Muscle layer of duodenum (tissue), 2 donors: ENCODE measurements around the gene HES6.

Source experiments
- H3K27ac ChIP-seq: one replicate; pipeline ENCODE4 v1.7.0; 2013; ENCODE audit warnings: mild to moderate bottlenecking, low read length
- H3K27me3 ChIP-seq: one replicate; pipeline ENCODE4 v1.7.0; 2013; ENCODE audit warnings: low read depth, mild to moderate bottlenecking, control low read depth, low read length
- H3K36me3 ChIP-seq, 2 donors: one replicate each; pipeline ENCODE4 v1.7.0; 2013; ENCODE audit warnings: low read length in 2 of 2, control low read depth in 1 of 2, mild to moderate bottlenecking in 1 of 2; ENCODE audit not compliant: insufficient read depth in 2 of 2, control insufficient read depth in 1 of 2
- H3K4me1 ChIP-seq, 2 donors: one replicate each; pipeline ENCODE4 v1.7.0; 2013; ENCODE audit warnings: low read length in 2 of 2, mild to moderate bottlenecking in 2 of 2, control low read depth in 1 of 2, moderate library complexity in 1 of 2; ENCODE audit not compliant: insufficient read depth in 2 of 2, control insufficient read depth in 1 of 2
- H3K4me3 ChIP-seq, 2 donors: one replicate each; pipeline ENCODE4 v1.7.0; 2013; ENCODE audit warnings: low read length in 2 of 2, low read depth in 1 of 2, mild to moderate bottlenecking in 1 of 2
- H3K9me3 ChIP-seq, 2 donors: one replicate each; pipeline ENCODE4 v1.7.0; 2013; ENCODE audit warnings: low read length in 2 of 2, control low read depth in 1 of 2, mild to moderate bottlenecking in 1 of 2; ENCODE audit not compliant: control insufficient read depth in 1 of 2
- donor health status: healthy.

The HES6 gene

DNA sequence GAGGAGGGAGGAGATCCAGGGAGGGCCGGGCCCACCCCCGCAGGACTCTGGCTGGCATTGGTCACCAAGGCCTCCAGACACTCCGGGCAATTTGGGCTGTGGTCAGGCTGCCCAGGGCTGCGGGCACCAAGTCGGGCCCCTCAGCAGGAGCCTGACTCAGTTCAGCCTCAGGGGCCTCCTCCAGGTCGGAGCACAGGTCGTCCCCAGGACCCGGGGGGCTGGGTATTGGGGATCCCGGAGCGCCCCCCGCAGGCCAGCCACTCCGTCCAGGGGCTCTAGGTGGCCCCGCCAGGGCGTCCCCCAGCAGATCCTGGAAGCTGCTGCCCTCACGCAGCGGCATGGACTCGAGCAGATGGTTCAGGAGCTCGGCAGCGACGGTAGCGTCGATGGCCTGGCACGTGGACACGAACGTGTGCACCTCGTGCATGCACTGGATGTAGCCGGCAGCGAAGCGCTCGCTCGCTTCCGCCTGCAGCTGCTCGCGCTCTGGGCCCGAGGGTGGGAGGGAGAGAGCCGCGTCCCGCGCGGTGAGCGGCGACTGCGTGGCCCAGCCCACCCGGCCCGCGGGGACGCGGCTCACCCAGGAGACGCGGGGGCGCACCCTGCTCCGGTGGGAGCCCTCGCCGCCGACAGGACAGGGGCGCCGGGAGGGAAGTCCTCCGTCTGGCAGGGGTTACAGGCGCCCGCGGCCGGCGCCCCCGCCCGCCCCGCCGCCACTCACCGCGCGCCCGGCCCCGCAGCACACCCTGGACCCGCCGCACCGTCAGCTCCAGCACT is 884 bp downstream of the HES6 start:
- no peaks in the 10 kb centered on the region for H3K36me3 ChIP-seq
- H3K4me1 ChIP-seq: peaks cover 12 to 34% of the 10 kb centered on the region in 2 donors
- H3K27ac ChIP-seq: no peak overlapping the region
- peak overlapping the region in 1 of 2 donors; percentile 40 for H3K4me3 ChIP-seq
- no peaks in the 10 kb centered on the region for H3K27me3 ChIP-seq
- no peaks in the 10 kb centered on the region for H3K9me3 ChIP-seq

DNA sequence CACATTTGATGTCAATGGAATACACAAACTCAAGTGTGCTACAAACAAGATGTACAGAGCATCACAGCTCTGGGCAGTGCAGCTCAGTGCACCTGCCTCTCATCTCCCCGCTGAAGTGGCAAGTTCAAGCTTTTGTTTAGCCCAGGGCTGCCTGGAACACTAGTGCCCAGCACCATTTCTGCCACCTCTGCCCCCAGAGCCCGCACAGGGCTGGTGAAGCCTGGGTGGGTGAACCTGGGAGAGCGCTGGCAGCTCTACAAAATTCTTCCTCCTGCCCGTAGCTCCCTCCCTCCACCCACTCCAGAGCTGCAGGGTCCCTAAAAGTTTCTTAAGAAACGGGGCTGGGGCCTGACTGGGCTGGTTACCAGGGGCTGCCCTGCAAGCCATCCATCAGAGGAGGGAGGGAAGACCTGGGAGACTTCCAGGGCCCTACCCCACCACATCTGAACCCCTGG is 1.5 kb downstream of the HES6 start:
- H3K36me3 ChIP-seq: no peaks in the 10 kb centered on the region

DNA sequence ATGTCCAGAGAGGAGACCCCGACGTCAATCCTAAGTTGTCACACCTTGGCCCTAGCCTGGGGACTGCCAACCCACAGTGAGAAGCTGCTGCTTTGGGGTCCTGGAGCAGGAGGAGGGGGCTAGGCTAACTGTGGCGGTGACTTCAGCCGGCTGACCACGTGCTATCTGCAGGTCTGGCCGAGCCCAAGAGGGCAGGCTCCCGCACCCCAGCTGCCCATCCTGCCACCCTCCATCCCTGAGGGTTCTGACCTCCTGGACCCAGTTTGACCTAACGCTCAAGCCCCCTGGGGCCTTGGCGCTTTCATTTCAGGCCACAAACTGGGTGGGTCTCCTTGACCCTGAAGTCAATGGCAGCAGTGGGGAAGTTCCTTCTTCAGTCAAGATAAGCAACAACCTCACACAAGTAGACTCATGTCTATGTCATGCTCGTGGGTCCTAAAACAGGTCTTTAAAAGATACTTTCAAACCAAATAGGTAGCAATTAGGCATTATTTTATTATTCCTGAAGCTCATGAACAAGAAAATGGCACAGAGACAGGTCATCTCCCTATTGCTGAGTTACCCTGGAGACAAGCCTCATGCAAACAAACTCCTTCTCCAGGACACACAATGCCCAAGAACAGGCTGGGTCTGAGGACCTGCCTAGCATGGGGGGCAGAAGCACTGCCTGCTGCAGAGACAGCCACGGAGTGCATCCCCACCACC is 2.3 kb downstream of the HES6 start:
- Histone ChIP-seq H3K4me3 (no peak overlapping the region), H3K27ac (no peak overlapping the region), H3K4me1 (peaks cover 4 to 29% of the 10 kb centered on the region in 2 donors), H3K9me3 (no peaks in the 10 kb centered on the region), H3K27me3 (no peaks in the 10 kb centered on the region), H3K36me3 (no peaks in the 10 kb centered on the region)

More for the DNA sequence above, 1.5 kb downstream of the HES6 start:
- Histone ChIP-seq H3K4me3 (no peak overlapping the region), H3K4me1 (peaks cover 11 to 37% of the 10 kb centered on the region in 2 donors), H3K27ac (no peak overlapping the region), H3K27me3 (no peaks in the 10 kb centered on the region), H3K9me3 (no peaks in the 10 kb centered on the region)

DNA sequence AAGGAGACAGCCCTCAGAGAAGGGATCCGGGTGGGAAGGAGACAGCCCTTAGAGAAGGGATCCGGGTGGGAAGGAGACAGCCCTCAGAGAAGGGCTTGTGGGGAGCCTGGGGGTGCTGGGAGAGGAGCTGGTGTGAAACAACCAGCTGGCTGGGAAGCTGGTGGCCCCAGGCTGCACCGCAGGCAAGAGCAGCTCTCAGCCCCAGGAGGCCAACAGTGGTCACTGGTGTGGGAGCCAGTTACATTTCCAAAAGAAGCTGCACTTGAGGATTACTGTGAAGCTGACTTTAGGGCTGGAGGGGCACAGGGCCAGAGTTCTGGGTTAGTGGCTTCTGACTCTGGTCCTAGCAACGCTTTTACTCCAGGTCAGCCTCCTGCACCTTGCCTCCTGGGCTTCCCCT is 3.3 kb downstream of the HES6 start:
- Histone ChIP-seq H3K9me3 (no peaks in the 10 kb centered on the region), H3K36me3 (no peaks in the 10 kb centered on the region), H3K4me3 (no peak overlapping the region), H3K27me3 (no peaks in the 10 kb centered on the region), H3K4me1 (peaks cover 0 to 25% of the 10 kb centered on the region in 2 donors), H3K27ac (no peak overlapping the region)

DNA sequence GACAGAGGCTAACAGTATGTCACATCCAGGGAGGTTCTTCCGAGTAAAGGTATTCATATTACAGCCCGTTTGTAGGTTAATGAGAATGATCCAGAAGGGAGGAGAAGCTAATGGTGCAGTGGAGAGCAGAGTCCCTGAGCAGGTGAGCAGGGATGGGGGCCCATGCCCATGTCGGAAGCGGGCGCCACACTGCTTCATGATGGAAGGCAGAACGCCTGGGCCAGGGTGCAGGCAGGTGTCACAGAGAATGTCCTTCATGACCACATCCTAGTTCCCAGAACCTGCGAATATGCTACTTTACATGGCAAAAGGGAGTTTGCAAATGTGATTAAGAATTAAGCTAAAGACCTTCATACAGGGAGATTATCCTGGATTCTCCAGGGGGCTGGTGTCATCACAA is 4.0 kb downstream of the HES6 start:
- no peaks in the 10 kb centered on the region for H3K36me3 ChIP-seq
- no peaks in the 10 kb centered on the region for H3K27me3 ChIP-seq
- H3K4me1 ChIP-seq: peaks cover 0 to 25% of the 10 kb centered on the region in 2 donors
- H3K4me3 ChIP-seq: no peak overlapping the region
- no peaks in the 10 kb centered on the region for H3K9me3 ChIP-seq
- H3K27ac ChIP-seq: no peak overlapping the region

DNA sequence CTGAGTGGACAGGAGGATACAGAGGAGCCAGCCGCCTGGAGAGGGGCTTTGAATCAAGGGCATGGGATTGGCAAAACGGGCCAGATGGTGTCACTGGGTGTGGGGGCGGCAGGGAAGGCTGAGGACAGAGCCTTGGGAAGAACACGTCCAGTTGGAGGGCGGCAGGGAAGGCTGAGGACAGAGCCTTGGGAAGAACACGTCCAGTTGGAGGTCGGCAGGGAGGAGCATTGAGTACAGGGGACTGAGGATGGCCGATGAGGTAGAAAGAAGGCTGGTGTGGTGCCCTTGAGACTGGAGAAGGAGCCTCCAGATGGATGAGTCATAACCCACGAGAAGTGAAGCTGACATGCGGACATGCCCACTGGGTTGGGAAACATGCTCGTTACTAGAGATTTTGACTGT is 4.5 kb downstream of the HES6 start:
- H3K4me3 ChIP-seq: no peak overlapping the region
- H3K27ac ChIP-seq: no peak overlapping the region
- no peaks in the 10 kb centered on the region for H3K9me3 ChIP-seq
- H3K4me1 ChIP-seq: peaks cover 0 to 22% of the 10 kb centered on the region in 2 donors
- H3K27me3 ChIP-seq: no peaks in the 10 kb centered on the region
- H3K36me3 ChIP-seq: no peaks in the 10 kb centered on the region

DNA sequence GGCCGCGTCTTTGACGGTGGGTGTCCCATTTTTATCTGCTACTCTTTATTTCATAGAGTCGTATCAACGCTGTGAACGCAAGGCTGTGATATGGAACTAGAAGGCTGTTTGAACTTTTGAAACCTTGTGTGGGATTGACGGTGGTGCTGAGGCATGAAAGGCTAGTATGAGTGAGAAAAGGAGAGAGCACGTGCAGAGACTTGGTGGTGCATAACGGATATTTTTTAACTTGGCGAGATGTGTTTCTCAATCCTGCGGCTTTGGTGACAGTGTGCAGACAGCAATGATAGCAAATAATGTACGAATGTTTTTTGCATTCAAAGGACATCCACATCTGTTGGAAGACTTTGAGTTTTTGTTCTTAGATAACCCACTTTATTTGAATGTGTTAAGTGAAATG is 6.2 kb downstream of the HES6 start:
- Histone ChIP-seq H3K4me3 (no peak overlapping the region), H3K4me1 (peaks cover 0 to 29% of the 10 kb centered on the region in 2 donors), H3K27ac (no peak overlapping the region), H3K9me3 (no peaks in the 10 kb centered on the region), H3K36me3 (no peaks in the 10 kb centered on the region), H3K27me3 (no peaks in the 10 kb centered on the region)

DNA sequence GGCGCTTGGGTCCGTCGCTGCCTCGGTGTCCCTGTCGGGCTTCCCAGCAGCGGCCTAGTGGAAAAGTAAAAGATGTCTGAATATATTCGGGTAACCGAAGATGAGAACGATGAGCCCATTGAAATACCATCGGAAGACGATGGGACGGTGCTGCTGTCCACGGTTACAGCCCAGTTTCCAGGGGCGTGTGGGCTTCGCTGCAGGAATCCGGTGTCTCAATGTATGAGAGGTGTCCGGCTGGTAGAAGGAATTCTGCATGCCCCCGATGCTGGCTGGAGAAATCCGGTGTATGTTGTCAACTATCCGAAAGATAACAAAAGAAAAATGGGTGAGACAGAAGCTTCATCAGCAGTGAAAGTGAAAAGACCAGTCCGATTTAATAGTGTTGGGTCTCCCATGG is 8.0 kb downstream of the HES6 start:
- Histone ChIP-seq H3K27me3 (no peaks in the 10 kb centered on the region), H3K27ac (no peak overlapping the region), H3K36me3 (no peaks in the 10 kb centered on the region), H3K9me3 (no peaks in the 10 kb centered on the region), H3K4me1 (peaks cover 0 to 36% of the 10 kb centered on the region in 2 donors), H3K4me3 (peak overlapping the region in 1 of 2 donors; percentile 65)

DNA sequence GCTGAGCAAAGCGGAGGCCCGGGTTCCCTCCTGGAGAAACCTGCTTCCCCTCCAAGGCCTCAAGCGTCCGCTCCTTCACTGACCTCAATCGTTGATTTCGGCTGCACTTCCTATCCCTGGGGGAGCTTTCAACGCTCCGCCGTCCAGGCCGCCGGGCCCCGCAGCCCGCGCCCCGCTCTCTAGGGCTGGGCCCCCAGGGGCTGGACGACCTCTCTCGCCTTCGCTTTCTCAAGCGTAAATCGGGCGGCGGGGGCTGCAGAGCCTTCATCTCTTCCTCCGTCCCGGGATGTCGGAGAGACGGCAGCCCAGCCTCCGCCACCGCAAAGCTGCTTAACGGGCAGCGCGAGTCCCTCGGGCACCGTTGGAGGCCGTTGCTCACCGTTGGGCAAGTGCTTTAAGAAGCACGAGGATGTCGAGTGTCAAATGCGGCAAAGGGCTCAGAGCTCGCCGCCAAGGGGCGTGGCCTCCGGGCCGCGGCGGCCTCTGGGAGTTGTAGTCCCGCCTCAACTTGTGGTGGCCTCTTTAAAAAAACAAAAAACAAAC is 8.5 kb downstream of the HES6 start:
- Histone ChIP-seq H3K9me3 (no peaks in the 10 kb centered on the region), H3K4me3 (peak overlapping the region; percentile 16 to 65)

DNA sequence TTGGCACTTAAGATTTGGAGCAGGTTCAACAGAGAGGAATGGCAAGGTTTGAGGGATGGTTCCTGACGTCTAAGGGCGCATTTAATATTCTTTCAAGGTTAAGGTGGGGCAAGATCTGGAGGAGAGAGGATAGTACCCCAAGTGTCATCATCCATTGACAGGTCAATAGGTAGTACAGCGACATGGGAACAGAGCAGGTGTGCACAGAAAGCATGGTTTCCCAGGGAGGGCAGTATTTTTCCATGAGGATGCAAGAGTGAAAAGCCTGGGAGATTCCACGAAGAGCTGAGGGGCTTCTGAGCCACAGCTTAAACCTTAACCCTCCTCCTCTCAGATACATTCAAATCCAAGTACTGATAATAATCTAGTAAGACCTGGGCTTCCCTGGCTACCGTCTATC is 9.1 kb downstream of the HES6 start:
- H3K27ac ChIP-seq: no peak overlapping the region
- peak overlapping the region; percentile 16 to 65 for H3K4me3 ChIP-seq
- H3K27me3 ChIP-seq: no peaks in the 10 kb centered on the region
- no peaks in the 10 kb centered on the region for H3K9me3 ChIP-seq
- no peaks in the 10 kb centered on the region for H3K36me3 ChIP-seq
- H3K4me1 ChIP-seq: peaks cover 0 to 43% of the 10 kb centered on the region in 2 donors

More for the DNA sequence above, 8.5 kb downstream of the HES6 start:
- no peak overlapping the region for H3K27ac ChIP-seq
- H3K27me3 ChIP-seq: no peaks in the 10 kb centered on the region
- no peaks in the 10 kb centered on the region for H3K36me3 ChIP-seq
- peaks cover 0 to 37% of the 10 kb centered on the region in 2 donors for H3K4me1 ChIP-seq

DNA sequence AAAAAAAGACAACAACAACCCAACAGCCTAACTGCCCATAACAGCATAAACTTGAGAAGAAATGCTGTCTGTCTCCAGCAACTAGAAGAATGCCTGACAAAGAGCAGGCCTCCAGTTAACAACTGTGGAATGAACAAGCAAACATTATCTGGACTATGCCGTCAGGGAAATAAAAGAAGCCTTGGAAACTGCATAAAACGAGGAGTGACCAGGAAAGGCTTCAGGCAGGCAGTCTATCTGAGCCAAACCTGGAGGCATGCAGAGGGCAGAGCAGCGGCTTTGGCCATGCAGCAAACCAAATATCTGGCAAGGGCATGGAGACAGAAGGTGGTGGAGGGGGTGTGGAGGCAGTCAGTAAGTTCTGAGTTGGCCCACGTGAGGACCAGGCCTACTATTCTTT is 11.1 kb downstream of the HES6 start:
- Histone ChIP-seq H3K27me3 (no peaks in the 10 kb centered on the region), H3K27ac (no peak overlapping the region), H3K4me3 (no peak overlapping the region), H3K4me1 (peaks cover 0 to 48% of the 10 kb centered on the region in 2 donors), H3K9me3 (no peaks in the 10 kb centered on the region), H3K36me3 (no peaks in the 10 kb centered on the region)
